Gastrocnemius medialis (tissue), 4 donors: ENCODE data around the gene SRSF3.

ENCODE experiments used
- POLR2A ChIP-seq, 2 donors: fragments of 450-650 bp; IDR thresholded peaks; one replicate each; pipeline ENCODE4 v1.6.1; 2017; ENCODE audit warnings: antibody characterized with exemption in 2 of 2, mild to moderate bottlenecking in 2 of 2, moderate library complexity in 2 of 2
- TF ChIP-seq, protein P1 (sequence below), 5 experiments: fragments of 450-650 bp in 3 of 5; fragments of 200-600 bp in 2 of 5; sonication (generic) in 2 of 5; IDR thresholded peaks in 4 of 5; conservative IDR thresholded peaks in 1 of 5; 1 replicate in 4 of 5; 2 replicates in 1 of 5; pipeline ENCODE4 v1.5.1; 2016 to 2019; ENCODE audit warnings: antibody characterized with exemption in 5 of 5, mild to moderate bottlenecking in 3 of 5, moderate library complexity in 3 of 5

DNA sequence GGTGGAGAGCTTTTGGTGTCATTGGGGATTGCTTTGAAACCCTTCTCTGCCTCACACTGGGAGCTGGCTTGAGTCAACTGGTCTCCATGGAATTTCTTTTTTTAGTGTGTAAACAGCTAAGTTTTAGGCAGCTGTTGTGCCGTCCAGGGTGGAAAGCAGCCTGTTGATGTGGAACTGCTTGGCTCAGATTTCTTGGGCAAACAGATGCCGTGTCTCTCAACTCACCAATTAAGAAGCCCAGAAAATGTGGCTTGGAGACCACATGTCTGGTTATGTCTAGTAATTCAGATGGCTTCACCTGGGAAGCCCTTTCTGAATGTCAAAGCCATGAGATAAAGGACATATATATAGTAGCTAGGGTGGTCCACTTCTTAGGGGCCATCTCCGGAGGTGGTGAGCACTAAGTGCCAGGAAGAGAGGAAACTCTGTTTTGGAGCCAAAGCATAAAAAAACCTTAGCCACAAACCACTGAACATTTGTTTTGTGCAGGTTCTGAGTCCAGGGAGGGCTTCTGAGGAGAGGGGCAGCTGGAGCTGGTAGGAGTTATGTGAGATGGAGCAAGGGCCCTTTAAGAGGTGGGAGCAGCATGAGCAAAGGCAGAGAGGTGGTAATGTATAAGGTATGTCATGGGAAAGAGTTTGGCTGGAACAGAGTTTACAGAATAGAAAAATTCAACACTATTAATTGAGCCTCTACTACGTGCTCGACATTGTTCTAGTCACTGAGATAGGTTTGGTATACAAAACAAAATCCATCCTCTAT lies 31.2 kb downstream of the SRSF3 start:
- no peak for TF ChIP-seq POLR2A (IDR thresholded peaks at IDR 0.05)
- TF ChIP-seq, protein P1, sequence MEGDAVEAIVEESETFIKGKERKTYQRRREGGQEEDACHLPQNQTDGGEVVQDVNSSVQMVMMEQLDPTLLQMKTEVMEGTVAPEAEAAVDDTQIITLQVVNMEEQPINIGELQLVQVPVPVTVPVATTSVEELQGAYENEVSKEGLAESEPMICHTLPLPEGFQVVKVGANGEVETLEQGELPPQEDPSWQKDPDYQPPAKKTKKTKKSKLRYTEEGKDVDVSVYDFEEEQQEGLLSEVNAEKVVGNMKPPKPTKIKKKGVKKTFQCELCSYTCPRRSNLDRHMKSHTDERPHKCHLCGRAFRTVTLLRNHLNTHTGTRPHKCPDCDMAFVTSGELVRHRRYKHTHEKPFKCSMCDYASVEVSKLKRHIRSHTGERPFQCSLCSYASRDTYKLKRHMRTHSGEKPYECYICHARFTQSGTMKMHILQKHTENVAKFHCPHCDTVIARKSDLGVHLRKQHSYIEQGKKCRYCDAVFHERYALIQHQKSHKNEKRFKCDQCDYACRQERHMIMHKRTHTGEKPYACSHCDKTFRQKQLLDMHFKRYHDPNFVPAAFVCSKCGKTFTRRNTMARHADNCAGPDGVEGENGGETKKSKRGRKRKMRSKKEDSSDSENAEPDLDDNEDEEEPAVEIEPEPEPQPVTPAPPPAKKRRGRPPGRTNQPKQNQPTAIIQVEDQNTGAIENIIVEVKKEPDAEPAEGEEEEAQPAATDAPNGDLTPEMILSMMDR (IDR thresholded peaks at IDR 0.05 in 4 of 5, conservative IDR thresholded peaks at IDR 0.05 in 1 of 5) = no peak
